Mammary epithelial cell (primary cell): ENCODE measurements around the gene AMT.

Source experiments
- EZH2 ChIP-seq: IDR thresholded peaks from 2 replicates; pipeline ENCODE4 v1.6.1; 2012; ENCODE audit warnings: low read length, inconsistent platforms, borderline replicate concordance
- TF ChIP-seq, protein P1 (sequence below), 2 donors: IDR thresholded peaks in 1 of 2; conservative IDR thresholded peaks in 1 of 2; 2 replicates each; pipeline ENCODE4 v1.5.1; 2011 to 2012; ENCODE audit warnings: inconsistent platforms in 2 of 2, low read length in 2 of 2, mild to moderate bottlenecking in 2 of 2, control low read depth in 1 of 2, low read depth in 1 of 2; ENCODE audit not compliant: insufficient read depth in 1 of 2; ENCODE audit errors: extremely low read depth in 1 of 2

DNA sequence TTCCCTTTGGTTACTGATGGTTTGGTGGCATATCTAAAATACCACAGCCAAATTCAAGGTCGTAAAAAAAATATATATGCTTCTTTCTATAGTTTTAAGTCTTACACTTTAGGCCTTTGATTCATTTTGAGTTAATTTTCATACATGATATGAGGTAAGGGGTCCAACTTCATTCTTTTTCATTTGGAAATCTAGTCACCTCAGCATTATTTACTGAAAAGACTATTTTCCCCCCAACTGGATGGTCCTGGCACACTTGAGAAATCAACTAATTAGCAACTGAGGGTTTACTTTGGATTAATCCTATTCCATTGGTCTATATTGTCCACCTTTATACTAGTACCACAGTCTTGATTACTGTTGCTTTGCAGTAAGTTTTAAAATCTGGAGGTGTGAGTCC lies 36.7 kb downstream of the AMT start:
- TF ChIP-seq, protein P1, sequence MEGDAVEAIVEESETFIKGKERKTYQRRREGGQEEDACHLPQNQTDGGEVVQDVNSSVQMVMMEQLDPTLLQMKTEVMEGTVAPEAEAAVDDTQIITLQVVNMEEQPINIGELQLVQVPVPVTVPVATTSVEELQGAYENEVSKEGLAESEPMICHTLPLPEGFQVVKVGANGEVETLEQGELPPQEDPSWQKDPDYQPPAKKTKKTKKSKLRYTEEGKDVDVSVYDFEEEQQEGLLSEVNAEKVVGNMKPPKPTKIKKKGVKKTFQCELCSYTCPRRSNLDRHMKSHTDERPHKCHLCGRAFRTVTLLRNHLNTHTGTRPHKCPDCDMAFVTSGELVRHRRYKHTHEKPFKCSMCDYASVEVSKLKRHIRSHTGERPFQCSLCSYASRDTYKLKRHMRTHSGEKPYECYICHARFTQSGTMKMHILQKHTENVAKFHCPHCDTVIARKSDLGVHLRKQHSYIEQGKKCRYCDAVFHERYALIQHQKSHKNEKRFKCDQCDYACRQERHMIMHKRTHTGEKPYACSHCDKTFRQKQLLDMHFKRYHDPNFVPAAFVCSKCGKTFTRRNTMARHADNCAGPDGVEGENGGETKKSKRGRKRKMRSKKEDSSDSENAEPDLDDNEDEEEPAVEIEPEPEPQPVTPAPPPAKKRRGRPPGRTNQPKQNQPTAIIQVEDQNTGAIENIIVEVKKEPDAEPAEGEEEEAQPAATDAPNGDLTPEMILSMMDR (conservative IDR thresholded peaks at IDR 0.05 in 1 of 2, IDR thresholded peaks at IDR 0.05 in 1 of 2; ENCODE audit: extremely low read depth in 1 of 2, insufficient read depth in 1 of 2, low read depth in 1 of 2, low read length in 2 of 2) = no peak
- TF ChIP-seq EZH2 = no peak
